HEK293T (cell line): ENCODE data around the gene TNFSF8.

Experiments
- ARNT ChIP-seq: fragments of 450-650 bp; IDR thresholded peaks from 2 replicates; pipeline ENCODE4 v1.6.1; 2017; ENCODE audit warnings: mild to moderate bottlenecking
- BHLHE40 ChIP-seq: fragments of 450-650 bp; IDR thresholded peaks from 2 replicates; pipeline ENCODE4 v1.6.1; 2016; ENCODE audit warnings: mild to moderate bottlenecking, moderate library complexity, borderline replicate concordance
- FOXA1 ChIP-seq: fragments of 450-650 bp; IDR thresholded peaks from 2 replicates; pipeline ENCODE4 v1.6.1; 2016; ENCODE audit warnings: mild to moderate bottlenecking
- HDGF ChIP-seq: fragments of 450-650 bp; IDR thresholded peaks from 2 replicates; pipeline ENCODE4 v1.6.1; 2017; ENCODE audit warnings: antibody characterized with exemption, borderline replicate concordance
- NFRKB ChIP-seq: fragments of 450-650 bp; IDR thresholded peaks from 2 replicates; pipeline ENCODE4 v1.6.1; 2016; ENCODE audit warnings: mild to moderate bottlenecking, moderate library complexity
- PKNOX1 ChIP-seq: fragments of 450-650 bp; IDR thresholded peaks from 2 replicates; pipeline ENCODE4 v1.6.1; 2016
- TARDBP ChIP-seq: fragments of 450-650 bp; IDR thresholded peaks from 2 replicates; pipeline ENCODE4 v1.6.1; 2016

- TF ChIP-seq BHLHE40 (no peak), TARDBP (no peak), HDGF (no peak), NFRKB (no peak), ARNT (no peak), FOXA1 (no peak), PKNOX1 (no peak)
Measured at GRCh38 chr9:114945616-114946412, 15.4 kb upstream of the TNFSF8 start.
